ENCODE measurements around the gene KLHL26. TPM values are rescaled to one million over a fixed set of nuclear protein-coding genes. Genes with fewer than 3 reads are reported as not detected.

Gene KLHL26
- total and polyA plus RNA-seq, 2 of the 13 experiments (the other 11 are each of a cell fraction or from before 2014, with no cell fraction given) = 1.5 to 1.7 TPM

GRCh38 chr19:18610556-18611326 is 26.1 kb upstream of the KLHL26 start (continued):
- no peak for TF ChIP-seq FOXA1 (IDR thresholded peaks at IDR 0.05)
- TF ChIP-seq FOXA1 (CRISPR knock-in tag; IDR thresholded peaks at IDR 0.05) = peak; percentile 58; the same call in 1 of the 2 replicates
- TF ChIP-seq GATAD2A (CRISPR knock-in tag; IDR thresholded peaks at IDR 0.05) = peak; percentile 63
- TF ChIP-seq, protein P1, sequence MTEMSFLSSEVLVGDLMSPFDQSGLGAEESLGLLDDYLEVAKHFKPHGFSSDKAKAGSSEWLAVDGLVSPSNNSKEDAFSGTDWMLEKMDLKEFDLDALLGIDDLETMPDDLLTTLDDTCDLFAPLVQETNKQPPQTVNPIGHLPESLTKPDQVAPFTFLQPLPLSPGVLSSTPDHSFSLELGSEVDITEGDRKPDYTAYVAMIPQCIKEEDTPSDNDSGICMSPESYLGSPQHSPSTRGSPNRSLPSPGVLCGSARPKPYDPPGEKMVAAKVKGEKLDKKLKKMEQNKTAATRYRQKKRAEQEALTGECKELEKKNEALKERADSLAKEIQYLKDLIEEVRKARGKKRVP (CRISPR knock-in tag; IDR thresholded peaks at IDR 0.05) = 0 out of 4 replicates have a peak, but pooled peaks of 1 of the 2 experiments have one; percentile 54
- TF ChIP-seq, protein P2, sequence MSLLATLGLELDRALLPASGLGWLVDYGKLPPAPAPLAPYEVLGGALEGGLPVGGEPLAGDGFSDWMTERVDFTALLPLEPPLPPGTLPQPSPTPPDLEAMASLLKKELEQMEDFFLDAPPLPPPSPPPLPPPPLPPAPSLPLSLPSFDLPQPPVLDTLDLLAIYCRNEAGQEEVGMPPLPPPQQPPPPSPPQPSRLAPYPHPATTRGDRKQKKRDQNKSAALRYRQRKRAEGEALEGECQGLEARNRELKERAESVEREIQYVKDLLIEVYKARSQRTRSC (CRISPR knock-in tag; IDR thresholded peaks at IDR 0.05; ENCODE audit: low read depth) = no peak
- TF ChIP-seq ZNF264 (CRISPR knock-in tag; IDR thresholded peaks at IDR 0.05) = no peak
- TF ChIP-seq SRSF1 (optimal IDR thresholded peaks at IDR 0.05; ENCODE audit: low read depth, low read length) = peak; percentile 99
- peak; percentile 46; the same call in 1 of the 2 replicates for TF ChIP-seq ZBTB20 (CRISPR knock-in tag; IDR thresholded peaks at IDR 0.05; ENCODE audit: borderline replicate concordance, low read depth)
- TF ChIP-seq ZNF510 (CRISPR knock-in tag; IDR thresholded peaks at IDR 0.05; ENCODE audit: low read depth) = no peak
- no peak for TF ChIP-seq SMARCC2 (IDR thresholded peaks at IDR 0.05)
- TF ChIP-seq GPN1 (CRISPR knock-in tag; IDR thresholded peaks at IDR 0.05; ENCODE audit: borderline replicate concordance) = no peak
- TF ChIP-seq ZNF7 (CRISPR knock-in tag; IDR thresholded peaks at IDR 0.05) = no peak
- no peak for TF ChIP-seq JUND (CRISPR knock-in tag; IDR thresholded peaks at IDR 0.05)
- TF ChIP-seq MBNL3 (CRISPR knock-in tag; conservative IDR thresholded peaks at IDR 0.05) = no peak
- TF ChIP-seq HMG20A (CRISPR knock-in tag; IDR thresholded peaks at IDR 0.05; ENCODE audit: borderline replicate concordance) = peak; percentile 84; the same call in 1 of the 2 replicates
- peak; percentile 87 for TF ChIP-seq SIX1 (CRISPR knock-in tag; IDR thresholded peaks at IDR 0.05; ENCODE audit: borderline replicate concordance)
- TF ChIP-seq ZNF383 (CRISPR knock-in tag; IDR thresholded peaks at IDR 0.05; ENCODE audit: borderline replicate concordance) = no peak
- no peak for TF ChIP-seq PREB (CRISPR knock-in tag; IDR thresholded peaks at IDR 0.05)
- TF ChIP-seq ZNF350 (CRISPR knock-in tag; IDR thresholded peaks at IDR 0.05; ENCODE audit: borderline replicate concordance, low read depth) = peak; percentile 15; the same call in 1 of the 2 replicates
- TF ChIP-seq ZNF496 (CRISPR knock-in tag; IDR thresholded peaks at IDR 0.05; ENCODE audit: insufficient replicate concordance) = no peak
- TF ChIP-seq, protein P3, sequence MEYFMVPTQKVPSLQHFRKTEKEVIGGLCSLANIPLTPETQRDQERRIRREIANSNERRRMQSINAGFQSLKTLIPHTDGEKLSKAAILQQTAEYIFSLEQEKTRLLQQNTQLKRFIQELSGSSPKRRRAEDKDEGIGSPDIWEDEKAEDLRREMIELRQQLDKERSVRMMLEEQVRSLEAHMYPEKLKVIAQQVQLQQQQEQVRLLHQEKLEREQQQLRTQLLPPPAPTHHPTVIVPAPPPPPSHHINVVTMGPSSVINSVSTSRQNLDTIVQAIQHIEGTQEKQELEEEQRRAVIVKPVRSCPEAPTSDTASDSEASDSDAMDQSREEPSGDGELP (IDR thresholded peaks at IDR 0.05; ENCODE audit: borderline replicate concordance, low read depth) = peak; percentile 55; the same call in 1 of the 2 replicates
- peak; percentile 71 for TF ChIP-seq NR2F2 (IDR thresholded peaks at IDR 0.05; ENCODE audit: borderline replicate concordance, low read depth)
- TF ChIP-seq TSC22D2 (CRISPR knock-in tag; IDR thresholded peaks at IDR 0.05; ENCODE audit: borderline replicate concordance) = no peak; the same call in 1 of the 2 replicates
- TF ChIP-seq DNMT3B (CRISPR knock-in tag; conservative IDR thresholded peaks at IDR 0.05) = no peak
- no peak for TF ChIP-seq RBM22 (optimal IDR thresholded peaks at IDR 0.05; ENCODE audit: low read length)
- no peak for TF ChIP-seq ZNF138 (CRISPR knock-in tag; IDR thresholded peaks at IDR 0.05; ENCODE audit: low read depth)
- no peak for TF ChIP-seq ZFP62 (CRISPR knock-in tag; IDR thresholded peaks at IDR 0.05)
- no peak for TF ChIP-seq SRF (IDR thresholded peaks at IDR 0.05; ENCODE audit: low read depth, low read length)
